Measurements from ENCODE around the gene PRR3. TPM values are rescaled to one million over a fixed set of nuclear protein-coding genes. Genes with fewer than 3 reads are reported as not detected.

The PRR3 gene, protein sequence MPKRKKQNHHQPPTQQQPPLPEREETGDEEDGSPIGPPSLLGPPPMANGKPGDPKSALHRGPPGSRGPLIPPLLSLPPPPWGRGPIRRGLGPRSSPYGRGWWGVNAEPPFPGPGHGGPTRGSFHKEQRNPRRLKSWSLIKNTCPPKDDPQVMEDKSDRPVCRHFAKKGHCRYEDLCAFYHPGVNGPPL
- 12.1 and 17.1 TPM in 2 replicates for total RNA-seq
- long read RNA-seq, partial matches to known transcripts, result 0 of 6 reads
- long read RNA-seq, other reads (novel, unspliced or antisense), result 1 of 6 reads

DNA sequence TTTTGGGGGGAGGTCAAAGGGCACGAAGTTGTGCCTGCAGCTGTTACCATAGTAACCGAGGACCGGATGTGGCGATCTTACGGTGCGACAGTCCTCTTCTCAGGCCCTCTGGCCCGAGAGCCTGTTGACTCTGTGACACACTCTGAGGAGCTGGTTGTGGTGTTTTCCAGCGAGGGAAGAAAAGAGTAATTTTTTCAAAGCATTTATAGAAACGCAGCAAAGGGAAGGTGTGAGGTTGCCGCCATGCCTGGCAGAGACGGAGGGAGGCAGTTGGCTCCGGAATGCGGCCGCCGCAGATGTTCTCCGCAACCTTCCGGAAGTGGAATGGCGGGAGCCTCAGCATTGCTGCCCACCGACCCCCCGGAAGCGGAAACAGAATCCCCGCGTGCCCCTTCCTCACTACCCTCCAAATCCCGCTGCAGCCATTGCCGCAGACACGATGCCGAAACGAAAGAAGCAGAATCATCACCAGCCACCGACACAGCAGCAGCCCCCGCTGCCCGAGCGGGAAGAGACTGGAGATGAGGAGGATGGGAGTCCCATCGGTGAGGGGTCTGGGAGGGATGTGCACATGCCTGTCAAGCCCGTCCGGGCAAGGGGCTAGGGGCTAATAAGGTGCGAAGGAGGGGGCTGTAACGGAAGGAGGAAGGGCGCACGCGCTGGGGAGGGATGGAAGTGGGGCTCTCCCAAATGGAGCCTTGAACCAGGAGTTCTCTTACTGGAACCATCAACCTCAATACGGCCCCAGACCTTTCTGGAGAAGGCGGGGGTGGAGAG, at the start of gene PRR3:
PRR3 (plus strand) TSS at position 390 of the 777 bp plus-strand sequence; CDS start at position 440, 50 bp downstream.
- H3K27ac Mint-ChIP-seq (ENCODE audit: unreplicated experiment), result peak within 1 kb of the TSS; percentile 99
- TF ChIP-seq, protein P1, sequence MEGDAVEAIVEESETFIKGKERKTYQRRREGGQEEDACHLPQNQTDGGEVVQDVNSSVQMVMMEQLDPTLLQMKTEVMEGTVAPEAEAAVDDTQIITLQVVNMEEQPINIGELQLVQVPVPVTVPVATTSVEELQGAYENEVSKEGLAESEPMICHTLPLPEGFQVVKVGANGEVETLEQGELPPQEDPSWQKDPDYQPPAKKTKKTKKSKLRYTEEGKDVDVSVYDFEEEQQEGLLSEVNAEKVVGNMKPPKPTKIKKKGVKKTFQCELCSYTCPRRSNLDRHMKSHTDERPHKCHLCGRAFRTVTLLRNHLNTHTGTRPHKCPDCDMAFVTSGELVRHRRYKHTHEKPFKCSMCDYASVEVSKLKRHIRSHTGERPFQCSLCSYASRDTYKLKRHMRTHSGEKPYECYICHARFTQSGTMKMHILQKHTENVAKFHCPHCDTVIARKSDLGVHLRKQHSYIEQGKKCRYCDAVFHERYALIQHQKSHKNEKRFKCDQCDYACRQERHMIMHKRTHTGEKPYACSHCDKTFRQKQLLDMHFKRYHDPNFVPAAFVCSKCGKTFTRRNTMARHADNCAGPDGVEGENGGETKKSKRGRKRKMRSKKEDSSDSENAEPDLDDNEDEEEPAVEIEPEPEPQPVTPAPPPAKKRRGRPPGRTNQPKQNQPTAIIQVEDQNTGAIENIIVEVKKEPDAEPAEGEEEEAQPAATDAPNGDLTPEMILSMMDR (IDR thresholded peaks at IDR 0.05), result no peak
- H3K4me1 Mint-ChIP-seq (ENCODE audit: unreplicated experiment), result peaks cover 28% of the 10 kb centered on the region
- DNase-seq (ENCODE audit: extremely low spot score, unreplicated experiment), result peak; percentile 94
- no peaks in the 10 kb centered on the region for H3K9me3 Mint-ChIP-seq (ENCODE audit: unreplicated experiment)
- peaks cover 28% of the 10 kb centered on the region for H3K36me3 Mint-ChIP-seq (ENCODE audit: unreplicated experiment)
- no peaks in the 10 kb centered on the region for H3K27me3 Mint-ChIP-seq (ENCODE audit: unreplicated experiment)
- peak within 1 kb of the TSS; percentile 97 for H3K4me3 Mint-ChIP-seq (ENCODE audit: unreplicated experiment)

DNA sequence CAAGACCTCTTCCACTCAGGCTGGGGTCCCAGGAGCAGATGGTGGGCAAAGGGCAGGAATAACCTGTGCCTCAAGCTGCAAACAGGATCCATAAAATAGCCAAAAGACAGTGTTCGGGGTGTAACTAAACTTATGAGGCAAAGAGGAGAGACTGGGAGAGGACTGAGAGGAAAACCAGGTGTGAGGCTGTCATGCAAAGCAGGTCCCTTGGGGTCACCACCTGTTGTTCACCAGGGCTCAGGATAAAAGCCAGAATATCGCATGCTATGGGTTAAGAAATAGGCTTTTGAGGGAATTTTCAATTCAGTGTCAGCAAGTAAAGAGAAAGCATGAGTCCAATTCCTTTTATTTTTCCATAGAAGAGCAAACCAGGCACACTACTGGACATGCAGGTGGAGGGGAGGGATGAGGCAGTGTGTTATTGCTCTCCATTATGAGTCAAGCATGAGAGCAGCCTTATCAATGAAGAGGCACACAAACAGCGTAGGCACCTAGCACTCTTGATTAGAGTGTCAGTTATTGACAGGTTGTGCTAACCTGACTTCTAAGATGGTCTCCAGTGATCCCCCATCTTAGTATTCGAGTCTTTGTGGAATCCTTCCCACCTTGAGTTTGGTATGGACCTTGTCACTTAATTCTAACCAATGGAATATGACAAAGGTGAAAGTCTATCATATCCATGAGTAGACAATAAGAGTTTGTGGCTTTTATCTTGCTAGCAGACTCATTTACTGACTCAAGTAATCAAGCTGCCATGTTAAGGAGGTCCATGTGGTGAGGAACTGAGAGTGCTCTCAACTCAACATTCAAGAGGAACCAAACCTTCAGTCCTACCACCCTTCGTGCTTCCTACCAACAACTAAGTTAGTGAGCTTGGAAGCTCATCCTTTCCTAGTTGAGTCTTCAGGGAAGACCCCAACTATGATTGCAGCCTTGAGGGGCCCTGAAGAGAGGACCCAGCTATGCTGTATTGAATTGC, 49.0 kb upstream of the PRR3 start:
- no peaks in the 10 kb centered on the region for H3K9me3 Mint-ChIP-seq (ENCODE audit: unreplicated experiment)
- peaks cover 5% of the 10 kb centered on the region for H3K27me3 Mint-ChIP-seq (ENCODE audit: unreplicated experiment)
- no peak overlapping the region for H3K4me3 Mint-ChIP-seq (ENCODE audit: unreplicated experiment)
- peaks cover 3% of the 10 kb centered on the region for H3K4me1 Mint-ChIP-seq (ENCODE audit: unreplicated experiment)
- TF ChIP-seq, protein P1 (IDR thresholded peaks at IDR 0.05), result no peak
- no peak for DNase-seq (ENCODE audit: extremely low spot score, unreplicated experiment)
- H3K27ac Mint-ChIP-seq (ENCODE audit: unreplicated experiment), result no peak overlapping the region
- H3K36me3 Mint-ChIP-seq (ENCODE audit: unreplicated experiment), result no peaks in the 10 kb centered on the region

DNA sequence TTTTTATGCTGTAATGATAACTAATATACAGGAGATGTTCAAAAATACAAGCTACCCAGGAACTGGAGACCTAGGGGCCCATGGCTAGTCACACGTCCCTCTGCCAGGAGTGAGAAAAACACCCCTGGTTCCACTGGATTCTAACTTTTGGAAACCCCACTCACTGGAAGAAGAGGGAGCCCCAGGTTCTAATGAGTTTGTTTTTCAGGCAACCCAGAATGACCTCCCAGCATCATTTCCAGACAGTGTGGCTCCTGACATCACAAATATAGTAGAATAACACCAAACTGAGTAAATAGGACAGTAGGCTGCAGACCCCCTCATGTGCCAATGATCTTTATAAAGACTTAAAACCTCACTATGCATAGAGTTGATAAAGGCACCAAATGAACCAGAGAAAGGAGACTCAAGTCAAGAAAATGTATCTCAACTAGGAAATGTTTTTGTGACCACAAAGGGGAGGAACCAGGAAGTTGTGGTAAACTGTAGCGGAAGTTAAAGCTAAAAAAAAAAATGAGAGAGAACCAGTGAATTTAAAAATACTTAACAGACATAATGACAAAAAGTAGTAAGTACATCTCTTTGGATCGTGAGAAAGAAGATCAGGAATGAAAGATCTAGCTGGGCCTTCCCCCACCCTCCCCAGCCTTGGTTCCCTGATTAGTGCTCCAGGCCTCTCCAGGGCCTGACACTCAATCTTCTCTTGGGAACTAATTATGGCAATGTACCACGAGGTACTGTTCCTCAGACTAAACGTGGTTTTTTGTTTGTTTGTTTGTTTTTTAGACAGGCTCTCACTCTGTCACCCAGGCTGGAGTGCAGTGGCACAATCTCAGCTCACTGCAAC, 48.0 kb upstream of the PRR3 start:
- DNase-seq (ENCODE audit: extremely low spot score, unreplicated experiment), result no peak
- Mint-ChIP-seq H3K27ac (ENCODE audit: unreplicated experiment) (no peak overlapping the region), H3K36me3 (ENCODE audit: unreplicated experiment) (no peaks in the 10 kb centered on the region), H3K27me3 (ENCODE audit: unreplicated experiment) (peaks cover 6% of the 10 kb centered on the region), H3K9me3 (ENCODE audit: unreplicated experiment) (no peaks in the 10 kb centered on the region), H3K4me1 (ENCODE audit: unreplicated experiment) (peaks cover 3% of the 10 kb centered on the region), H3K4me3 (ENCODE audit: unreplicated experiment) (no peak overlapping the region)
- TF ChIP-seq, protein P1 (IDR thresholded peaks at IDR 0.05), result no peak

DNA sequence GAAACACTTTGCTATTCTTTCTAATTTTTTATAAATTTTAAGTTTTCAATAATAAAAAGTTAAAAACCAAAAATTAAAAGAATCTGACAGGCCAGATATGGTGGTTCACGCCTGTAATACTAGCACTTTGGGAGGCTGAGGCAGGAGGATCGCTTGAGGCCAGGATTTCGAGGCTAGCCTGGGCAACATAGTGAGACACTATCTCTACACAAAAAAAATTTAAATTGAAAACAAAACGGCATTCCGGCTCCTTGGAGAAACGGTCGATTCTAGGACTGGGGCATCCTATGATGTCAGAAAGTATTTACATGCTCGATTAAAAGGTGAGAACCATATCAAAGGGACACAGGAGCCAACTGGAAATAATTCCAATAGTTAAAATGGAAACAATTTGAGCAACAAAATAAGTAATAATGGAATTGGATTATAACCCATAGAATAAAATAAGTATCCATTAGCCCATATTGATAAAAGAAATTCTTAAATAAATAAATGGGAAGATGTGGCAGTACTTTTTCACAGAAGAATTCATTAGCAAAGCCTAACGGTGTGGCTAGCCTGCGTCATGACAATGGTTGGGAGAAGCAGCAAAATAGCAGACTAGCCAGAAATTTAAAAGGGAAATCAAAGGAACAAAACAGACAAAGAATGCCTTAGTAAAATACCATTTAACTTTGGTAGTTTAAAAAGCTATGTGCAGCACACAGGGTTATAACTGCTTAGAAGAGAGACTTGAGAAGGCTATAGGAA, 46.5 kb upstream of the PRR3 start:
- TF ChIP-seq, protein P1 (IDR thresholded peaks at IDR 0.05), result no peak
- Mint-ChIP-seq H3K4me1 (ENCODE audit: unreplicated experiment) (peaks cover 4% of the 10 kb centered on the region), H3K36me3 (ENCODE audit: unreplicated experiment) (no peaks in the 10 kb centered on the region), H3K4me3 (ENCODE audit: unreplicated experiment) (no peak overlapping the region), H3K9me3 (ENCODE audit: unreplicated experiment) (no peaks in the 10 kb centered on the region), H3K27me3 (ENCODE audit: unreplicated experiment) (peaks cover 10% of the 10 kb centered on the region), H3K27ac (ENCODE audit: unreplicated experiment) (no peak overlapping the region)
- DNase-seq (ENCODE audit: extremely low spot score, unreplicated experiment), result no peak

Data from osteocyte (in vitro differentiated cells).